GM18519 (cell line): ENCODE data around the gene ZNF467.

Experiments
- ATAC-seq: cut with Tn5 transposase; IDR thresholded peaks from one replicate; pipeline ENCODE4 v1.9.1; 2021; ENCODE audit warnings: mild to moderate bottlenecking, moderate library complexity; ENCODE audit not compliant: unreplicated experiment, low FRiP score

Gene ZNF467

GRCh38 chr7:149717481-149717880, 55.9 kb downstream of the ZNF467 start:
- ATAC-seq = no peak

GRCh38 chr7:149716932-149717307, 56.5 kb downstream of the ZNF467 start:
- no peak for ATAC-seq

GRCh38 chr7:149716007-149716931, 57.1 kb downstream of the ZNF467 start:
- no peak for ATAC-seq

- ATAC-seq = no peak
These were observed 57.9 kb downstream of the ZNF467 start for GRCh38 chr7:149715476-149715875.

GRCh38 chr7:149714910-149715471, 58.4 kb downstream of the ZNF467 start:
- ATAC-seq = no peak
